GM11168 (cell line): ENCODE measurements around the gene CDK5RAP1.
"Not testable (repeated sequence)": the region's sequence is repeated elsewhere in the genome, so short reads cannot be mapped to it uniquely, and the experiment has no call there.

Experiments
- in situ Hi-C: fragments of 300-500 bp; cut with MboI; formaldehyde crosslinking; loops from one replicate; pipeline ENCODE4 v1.12.0; 2022; ENCODE audit warnings: low sequenced_read_pairs; ENCODE audit not compliant: unreplicated experiment

The CDK5RAP1 gene

DNA sequence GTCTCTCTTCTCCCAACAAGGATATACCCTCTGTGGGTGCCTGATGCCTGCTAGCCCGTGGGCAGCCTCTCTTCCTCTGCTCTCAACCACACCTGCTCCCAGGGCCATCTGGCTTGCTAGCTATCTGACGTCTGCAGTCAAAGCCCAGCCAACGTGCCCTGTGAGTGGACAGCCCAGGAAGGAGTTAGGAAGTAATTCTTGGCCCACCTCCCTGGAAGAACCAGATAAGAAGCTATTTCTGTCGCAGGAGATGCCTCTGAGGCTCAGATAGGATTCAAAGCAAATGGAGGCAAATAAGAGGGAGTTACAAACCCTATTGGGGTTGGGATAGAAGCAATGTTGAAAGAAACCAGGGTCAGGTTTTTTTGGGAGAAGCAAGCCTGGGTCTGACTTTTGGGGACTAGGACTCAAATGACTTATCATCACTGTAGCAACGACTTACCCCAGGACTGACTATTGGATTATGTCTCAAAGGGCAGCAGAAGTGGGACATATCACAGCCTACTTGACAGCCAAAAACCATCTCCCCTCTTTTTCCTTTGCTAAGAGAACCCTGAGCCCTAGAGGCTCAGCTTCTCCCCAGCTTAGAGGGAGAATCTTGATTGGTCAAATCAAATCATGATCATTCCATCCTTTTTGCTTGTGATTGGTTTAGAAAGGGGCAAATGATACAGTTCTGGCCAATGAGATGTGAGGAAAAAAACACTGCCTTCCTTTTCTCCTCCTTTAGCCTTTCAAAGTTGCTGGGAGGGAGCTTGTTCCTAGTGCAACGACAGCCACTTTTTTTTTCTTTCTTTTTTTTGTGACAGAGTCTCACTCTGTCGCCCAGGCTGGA is 18.0 kb upstream of the CDK5RAP1 start:
- in situ Hi-C loops: no loop called here

DNA sequence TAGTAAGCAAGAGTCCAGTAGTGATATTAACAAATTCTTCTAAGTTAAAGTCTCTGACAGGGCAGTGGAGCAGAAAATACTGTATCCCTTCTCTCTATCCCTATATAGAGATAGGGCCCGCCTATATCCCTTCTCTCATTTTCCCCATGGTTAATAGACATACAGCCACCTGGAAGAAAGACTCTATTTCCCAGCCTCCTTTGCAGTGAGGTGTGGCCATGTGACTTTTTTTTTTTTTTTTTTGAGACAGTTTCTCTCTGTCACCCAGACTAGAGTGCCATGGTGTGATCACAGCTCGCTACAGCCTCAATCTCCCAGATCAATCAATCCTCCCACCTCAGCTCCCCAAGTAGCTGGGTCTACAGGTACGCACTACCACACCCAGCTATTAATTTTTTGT is 16.7 kb upstream of the CDK5RAP1 start:
- in situ Hi-C loops: no loop called here

DNA sequence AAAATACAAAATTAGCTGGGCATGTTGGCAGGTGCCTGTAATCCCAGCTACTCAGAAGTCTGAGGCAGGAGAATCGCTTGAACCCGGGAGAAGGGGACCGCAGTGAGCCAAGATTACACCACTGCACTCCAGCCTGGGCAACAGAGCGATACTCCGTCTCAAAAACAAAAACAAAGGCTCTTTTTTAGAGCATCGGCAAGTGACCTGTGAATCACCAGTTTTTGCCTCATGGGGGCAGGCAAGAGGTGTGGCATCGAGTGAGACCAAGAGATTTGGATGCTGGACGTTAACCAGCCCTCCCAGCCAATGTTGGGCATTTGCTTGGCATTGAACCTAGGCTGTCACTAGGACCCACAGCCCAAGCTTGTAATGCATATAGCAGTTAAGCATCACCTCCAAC is 14.6 kb upstream of the CDK5RAP1 start:
- in situ Hi-C loops: no loop called here

DNA sequence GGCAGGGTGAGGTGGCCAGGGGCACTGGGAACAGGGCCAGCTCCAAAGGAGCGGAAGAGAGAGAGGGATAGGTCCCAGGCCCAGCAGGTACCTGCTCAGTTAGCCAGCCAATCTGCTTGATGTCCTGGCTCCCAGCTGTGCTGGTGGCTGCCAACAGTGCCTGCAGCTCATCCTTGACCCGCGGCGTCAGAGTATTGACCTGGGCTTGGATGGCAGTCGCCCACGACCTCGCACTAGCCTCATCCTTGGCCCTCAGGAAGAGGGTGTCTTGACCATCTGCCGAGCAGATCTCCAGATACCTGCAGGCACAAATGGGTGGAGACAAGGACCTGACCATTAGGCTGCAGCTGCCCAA is 11.1 kb upstream of the CDK5RAP1 start:
- in situ Hi-C loops: no loop called here

DNA sequence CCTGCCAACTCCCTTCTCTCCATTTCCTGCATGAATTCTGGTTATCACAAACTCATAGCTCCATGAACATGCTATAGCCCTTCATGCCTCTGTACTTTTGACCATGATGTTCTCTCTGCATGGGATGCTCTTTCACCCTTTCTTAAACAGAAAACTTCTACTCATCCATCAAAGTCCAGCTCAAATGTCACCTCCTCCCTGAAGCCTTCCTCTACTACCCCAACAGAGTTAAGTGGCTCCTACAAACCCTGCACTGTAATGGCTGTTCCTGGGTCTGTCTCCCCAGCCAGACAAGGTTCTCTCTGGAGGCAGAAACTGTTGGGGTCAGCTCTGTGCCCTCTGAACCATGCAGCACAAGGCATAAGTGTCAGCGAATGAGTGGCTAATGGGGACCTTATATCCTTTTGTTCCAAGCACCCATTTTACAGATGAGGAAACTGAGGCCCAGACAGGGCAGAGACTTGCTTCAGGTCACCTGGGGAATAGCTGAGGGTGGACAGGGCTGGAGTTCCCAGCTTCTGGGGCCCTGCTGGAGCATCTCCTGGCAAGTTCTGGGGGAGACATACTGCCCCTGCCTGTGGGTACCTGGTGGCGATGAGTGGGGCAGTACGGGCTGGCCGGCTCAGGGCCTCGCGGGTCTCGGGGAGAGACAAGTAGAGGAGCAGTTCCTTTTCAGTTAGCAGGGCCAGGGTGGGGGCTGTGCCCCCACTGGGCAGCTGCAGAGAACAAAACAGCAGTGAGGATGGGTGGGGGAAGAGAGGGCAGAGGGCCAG is 10.6 kb upstream of the CDK5RAP1 start:
- in situ Hi-C loops: no loop called here

DNA sequence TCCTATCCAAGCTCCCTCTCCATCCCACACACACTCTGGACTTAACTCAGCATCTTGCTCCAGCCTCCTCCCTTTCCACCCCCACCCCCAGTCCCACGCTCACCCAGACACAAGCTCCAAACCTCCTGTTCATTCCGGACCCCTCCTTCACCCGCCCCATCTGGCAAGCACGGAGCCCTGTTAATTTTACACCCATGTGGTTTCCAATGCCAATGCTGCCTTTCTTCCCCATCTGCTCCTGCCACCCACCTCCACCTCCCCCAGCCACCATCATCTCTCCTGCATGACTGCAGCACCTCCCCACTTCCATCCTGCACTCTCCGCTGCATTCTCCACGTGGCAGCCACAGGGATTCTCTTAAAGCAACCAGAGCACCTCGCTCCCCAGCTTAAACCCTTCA is 9.9 kb upstream of the CDK5RAP1 start:
- in situ Hi-C loops: no loop called here

DNA sequence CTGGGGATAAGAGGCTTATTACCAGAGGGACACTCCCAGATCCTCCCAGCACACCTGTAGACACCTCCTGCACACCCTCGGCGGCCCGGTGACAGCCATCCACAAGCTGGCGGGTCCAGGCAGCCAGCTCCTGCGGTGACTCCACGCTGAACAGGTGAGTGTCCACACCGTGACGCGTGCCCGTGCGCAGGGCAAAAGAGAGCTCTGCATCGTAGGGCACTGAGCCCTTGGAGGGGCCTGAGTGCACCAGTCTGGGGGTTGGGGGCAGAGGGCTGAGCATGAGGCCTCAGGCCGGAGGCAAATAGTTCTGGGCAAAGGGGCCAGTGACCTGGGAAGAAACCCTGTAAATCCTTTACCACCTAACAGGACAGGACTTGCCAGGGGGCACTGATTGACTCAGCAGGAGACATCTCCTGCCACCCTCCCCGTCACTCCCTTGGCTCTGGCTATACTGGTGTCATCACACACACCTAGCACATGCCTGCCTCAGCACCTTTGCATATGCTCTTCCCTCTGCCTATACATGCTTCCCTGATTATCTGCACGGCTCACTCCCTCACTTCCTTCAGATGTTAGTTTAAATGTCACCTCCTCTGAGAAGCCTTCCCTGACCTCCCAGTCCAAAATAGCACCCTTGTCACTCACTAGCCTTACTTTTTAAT is 8.9 kb upstream of the CDK5RAP1 start:
- in situ Hi-C loops: no loop called here

DNA sequence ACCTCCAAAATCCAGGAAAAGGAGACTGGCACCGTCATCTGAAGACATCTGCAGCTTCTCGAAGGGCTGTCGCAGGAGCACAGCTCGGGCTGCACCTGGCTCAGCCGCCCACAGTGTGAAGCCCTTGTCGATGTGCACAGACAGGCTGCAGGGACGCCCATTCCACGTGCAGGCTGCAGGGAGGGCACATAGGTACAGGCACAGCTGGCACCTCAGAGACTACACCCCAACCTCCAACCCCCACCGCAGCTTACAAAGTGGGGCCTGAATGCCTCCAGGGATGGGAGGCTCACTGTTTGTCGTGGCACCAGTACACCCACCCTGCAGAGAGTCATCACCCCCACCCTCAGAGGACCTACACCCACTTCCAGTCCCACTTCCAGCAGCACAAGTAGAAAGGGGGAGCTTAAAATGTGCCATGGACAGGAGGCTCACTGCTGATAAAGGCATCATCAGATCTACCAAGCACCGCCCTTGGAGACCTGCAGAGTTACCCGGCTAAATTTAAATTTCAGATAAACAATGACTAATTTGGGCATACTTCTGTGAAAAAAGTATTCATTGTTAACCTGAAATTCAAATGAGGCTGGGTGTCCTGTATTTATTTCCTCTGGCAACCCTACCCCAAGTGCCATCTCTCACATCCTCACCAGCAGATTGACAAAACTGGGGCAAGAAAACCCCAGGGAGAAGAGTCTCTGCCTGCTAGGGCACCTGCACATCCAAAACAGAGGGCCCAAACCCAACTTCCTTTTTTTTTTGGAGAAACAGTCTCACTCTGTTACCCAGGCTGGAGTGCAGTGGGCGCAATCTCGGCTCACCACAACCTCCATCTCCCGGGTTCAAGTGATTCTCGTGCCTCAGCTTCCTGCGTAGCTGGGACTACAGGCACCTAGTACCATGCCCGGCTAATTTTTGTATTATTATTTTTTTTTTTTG is 7.7 kb upstream of the CDK5RAP1 start:
- in situ Hi-C loops: no loop called here

DNA sequence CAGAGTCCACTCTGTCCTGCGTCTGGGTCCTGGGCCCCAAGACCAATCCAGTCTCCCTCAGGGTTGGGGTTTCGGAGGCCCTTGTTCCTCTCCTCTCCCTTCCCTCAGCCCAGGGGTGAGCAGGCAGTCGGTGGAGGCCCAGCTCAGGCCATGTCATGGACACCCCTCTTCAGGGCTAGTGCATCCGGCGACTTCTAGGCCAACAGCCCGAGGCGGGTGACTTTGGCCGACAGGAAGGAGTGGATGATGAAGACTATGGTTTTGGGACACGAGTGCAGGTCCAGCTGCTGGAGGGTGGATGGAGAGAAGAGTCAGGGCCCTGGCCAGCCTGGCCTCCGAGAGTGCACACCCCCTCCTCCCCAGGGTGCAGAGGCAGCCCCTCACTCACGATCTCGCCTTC is 7.0 kb upstream of the CDK5RAP1 start:
- in situ Hi-C loops: no loop called here

DNA sequence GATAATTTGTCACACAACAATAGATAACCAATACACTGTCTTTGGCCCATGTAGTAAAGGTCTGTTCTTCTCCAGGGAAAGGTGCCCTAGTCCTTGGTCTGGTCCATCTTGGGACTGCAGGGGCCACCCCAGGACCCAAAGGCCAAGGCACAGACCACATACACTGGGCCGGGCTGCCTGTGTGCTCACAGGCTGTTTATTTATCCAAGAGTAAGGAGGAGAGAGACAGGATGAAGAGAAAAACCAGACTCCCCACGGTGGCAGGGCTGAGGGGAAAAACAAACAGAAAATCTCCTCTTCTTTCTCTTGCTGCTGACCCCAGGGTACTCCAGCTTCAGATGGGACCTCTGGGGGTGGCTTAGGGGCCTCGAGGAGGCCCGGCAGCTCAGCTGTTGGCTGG is 6.5 kb upstream of the CDK5RAP1 start:
- in situ Hi-C loops: no loop called here

DNA sequence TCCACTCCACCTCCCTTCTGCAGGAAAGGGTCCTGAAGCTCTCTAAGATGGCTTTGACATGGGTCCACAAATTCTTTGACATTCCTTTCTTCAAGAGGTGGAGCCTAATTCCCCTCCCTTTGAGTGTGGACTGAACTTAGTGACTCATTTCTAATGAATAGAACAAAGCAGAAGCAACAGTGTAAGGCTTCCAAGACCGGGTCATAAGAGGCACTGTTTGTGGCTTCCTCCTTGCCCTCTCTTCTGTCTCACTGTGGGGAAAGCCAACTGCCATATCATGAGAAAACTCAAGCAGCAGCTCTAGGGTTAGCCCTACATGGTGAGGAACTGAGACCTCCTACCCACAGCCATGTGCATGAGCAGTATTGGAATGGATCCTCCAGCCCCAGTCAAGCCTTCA is 5.9 kb upstream of the CDK5RAP1 start:
- in situ Hi-C loops: no loop called here

DNA sequence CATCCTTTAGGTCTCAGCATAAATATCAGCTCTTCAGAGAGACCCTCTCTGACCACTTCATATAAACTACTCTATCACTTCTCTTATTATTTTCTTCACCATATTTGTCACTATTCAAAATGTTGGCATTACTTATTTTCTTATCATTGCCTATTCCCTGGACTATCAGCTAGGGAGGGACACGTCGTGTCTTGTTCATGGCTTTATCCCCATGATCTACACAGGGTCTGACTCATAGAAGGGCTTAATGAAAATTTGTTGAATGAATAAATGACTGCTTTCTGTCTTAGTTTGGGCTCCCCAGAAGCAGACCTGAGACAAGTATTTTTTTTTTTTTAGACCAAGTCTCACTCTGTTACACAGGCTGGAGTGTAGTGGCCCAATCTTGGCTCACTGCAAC is 3.0 kb upstream of the CDK5RAP1 start:
- in situ Hi-C loops: no loop called here

DNA sequence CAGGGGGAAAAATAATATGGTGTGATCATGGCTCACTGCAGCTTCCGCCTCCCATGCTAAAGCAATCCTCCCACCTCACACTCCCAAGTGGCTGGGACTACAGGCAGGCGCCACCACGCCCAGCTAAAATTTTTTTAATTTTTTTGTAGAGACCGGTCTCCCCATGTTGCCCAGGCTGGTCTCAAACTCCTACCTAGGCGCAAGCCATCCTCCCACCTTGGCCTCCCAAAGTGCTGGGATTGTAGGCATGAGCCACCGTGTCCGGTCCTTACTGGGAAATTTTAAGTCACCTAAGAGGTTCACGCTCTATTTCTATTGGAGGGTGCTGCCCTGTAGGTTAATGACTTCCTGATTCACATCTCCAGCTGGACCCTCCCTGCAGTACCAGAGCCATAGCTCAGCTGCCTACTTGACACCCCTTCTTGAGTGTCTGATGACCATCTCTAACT is 626 bp upstream of the CDK5RAP1 start:
- in situ Hi-C loops: no loop called here

DNA sequence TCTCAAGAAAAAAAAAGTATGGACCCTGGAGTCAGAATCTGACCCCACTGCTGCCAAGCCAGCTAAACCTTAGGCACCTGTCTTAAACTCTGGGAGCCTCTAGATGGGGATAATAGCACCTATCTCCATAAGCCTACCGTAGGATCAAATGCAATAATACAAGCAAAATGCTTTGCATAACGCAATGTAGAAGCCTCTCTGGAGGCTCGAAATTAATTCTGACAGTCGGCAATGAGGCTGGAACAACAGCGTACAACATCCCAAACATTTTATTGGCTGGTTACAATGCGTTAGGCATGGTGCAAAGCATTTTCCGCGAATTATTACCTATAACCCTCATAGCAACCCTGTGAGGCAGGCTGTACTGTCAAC is 521 bp downstream of the CDK5RAP1 start:
- in situ Hi-C loops: no loop called here

DNA sequence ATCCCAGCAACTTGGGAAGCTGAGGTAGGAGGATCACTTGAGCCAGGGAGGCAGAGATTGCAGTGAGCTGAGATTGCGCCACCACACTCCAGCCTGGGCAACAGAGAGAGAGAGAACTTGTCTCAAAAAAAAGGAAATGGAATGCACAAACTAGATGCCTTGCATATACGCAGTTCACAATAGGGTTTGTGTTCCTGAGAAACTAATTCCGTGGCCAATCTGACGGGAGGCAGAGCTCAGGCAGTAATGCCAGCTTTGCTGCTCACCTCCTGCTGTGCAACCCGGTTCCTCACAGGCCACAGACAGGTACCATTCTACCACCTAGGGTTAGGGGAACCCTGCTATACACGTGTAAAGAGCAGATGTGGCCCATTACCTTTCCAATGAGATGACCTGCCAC is 1.4 kb downstream of the CDK5RAP1 start:
- in situ Hi-C loops: no loop called here

DNA sequence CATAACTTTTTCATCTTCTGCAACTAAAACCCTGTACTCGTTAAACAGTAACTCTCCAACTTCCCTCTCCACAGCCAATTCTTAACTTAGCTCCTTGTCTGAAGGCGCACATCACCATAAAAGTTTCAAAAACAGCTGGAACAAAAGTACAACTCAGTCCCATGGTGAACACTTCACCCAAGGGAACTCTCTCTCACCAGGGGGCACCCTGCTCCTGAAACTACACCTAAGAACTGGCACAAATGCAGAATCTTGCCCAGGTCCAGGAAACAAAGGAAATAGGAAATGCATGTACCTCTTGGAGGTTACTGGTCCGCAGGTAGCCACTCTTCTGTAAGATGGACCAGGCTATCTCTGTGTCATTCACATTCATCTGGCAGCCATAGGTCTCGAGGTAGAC is 6.6 kb downstream of the CDK5RAP1 start:
- in situ Hi-C loops: no loop called here

DNA sequence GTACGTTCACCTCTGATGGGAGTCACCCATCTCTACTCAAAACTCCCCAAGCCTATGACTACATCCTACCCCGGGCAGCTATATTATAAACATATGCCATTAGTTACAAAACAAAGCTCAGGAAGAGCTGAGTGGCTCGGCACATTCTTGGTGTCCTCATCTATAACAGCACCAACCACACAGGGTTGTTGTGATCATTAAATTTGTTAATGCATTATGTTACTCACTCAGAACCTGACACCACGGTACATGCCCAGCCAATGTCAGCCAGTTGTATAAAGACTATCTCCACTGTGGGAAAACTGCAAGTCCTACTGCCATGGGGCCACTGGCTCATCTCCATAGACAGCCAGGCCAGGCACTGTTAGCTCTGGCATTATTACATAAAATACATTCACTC is 7.7 kb downstream of the CDK5RAP1 start:
- in situ Hi-C loops: no loop called here

DNA sequence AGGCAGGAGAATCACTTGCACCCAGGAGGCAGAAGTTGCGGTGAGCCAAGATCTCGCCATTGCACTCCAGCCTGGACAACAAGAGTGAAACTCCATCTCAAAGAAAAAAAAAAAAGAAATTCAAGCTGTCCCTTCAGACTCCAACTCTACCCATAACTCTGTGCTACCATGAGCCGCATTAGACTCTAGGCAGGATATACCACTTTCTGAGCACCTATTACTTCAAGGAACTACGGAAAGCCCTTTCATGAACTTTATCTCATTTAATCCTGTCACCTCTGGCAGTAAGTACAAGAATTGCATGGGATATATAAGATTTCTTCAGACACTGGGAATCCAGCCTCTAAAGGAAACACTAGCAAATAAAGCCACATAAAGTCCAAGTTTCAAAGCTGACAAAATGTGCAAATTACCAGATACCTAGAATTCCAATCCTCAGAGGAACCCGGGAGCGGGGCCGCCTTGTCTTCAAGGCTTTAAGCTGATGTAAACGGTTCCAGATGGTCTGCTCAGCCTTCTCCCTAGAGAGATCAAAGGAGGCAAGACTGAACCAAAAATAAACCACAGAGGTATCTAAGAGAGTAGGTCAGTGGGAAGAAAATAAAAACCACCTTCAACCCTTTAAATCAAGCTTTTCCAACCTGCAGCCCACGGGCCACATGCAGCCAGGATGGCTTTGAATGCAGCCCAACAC is 9.4 kb downstream of the CDK5RAP1 start:
- in situ Hi-C loops: no loop called here

DNA sequence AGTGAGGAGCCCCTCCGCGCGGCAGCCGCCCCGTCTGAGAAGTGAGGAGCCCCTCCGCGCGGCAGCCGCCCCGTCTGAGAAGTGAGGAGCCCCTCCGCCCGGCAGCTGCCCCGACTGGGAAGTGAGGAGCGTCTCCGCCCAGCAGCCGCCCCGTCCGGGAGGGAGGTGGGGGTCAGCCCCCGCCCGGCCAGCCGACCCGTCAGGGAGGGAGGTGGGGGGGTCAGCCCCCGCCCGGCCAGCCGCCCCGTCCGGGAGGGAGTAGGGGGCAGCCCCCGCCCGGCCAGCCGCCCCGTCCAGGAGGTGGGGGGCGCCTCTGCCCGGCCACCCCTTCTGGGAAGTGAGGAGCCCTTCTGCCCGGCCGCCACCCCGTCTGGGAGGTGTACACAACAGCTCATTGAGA is 12.0 kb downstream of the CDK5RAP1 start:
- in situ Hi-C loops: not testable (repeated sequence)

DNA sequence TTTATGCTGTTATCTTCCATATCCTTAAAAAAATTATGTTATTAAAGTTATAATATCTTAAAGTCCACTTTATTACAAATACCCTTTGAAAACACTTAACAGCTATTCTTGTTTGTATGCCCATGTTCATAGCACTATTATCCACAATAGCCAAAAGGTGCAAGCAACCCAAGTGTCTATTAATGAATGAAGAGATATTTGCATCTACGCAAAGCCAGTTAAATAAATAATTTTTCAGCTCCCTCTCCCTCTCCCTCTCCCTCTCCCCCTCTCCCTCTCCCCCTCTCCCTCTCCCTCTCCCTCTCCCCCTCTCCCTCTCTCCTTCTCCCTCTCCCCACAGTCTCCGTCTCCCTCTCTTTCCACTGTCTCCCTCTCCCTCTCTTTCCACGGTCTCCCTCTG is 13.1 kb downstream of the CDK5RAP1 start:
- in situ Hi-C loops: no loop called here
